Left ventricle myocardium superior (tissue), 1 donor: Measurements from ENCODE around the gene KLHL20. TPM values are rescaled to one million over a fixed set of nuclear protein-coding genes. Genes with fewer than 3 reads are reported as not detected.
"Not testable (repeated sequence)": the region's sequence is repeated elsewhere in the genome, so short reads cannot be mapped to it uniquely, and the experiment has no call there.

Source experiments
- ATAC-seq: fragments of 200-7000 bp; cut with Tn5 transposase; one replicate; pipeline ENCODE4 v1.9.1; 2020; ENCODE audit warnings: mild to moderate bottlenecking, moderate library complexity
- DNase-seq: peaks from one replicate; pipeline ENCODE4 v3.0.0-alpha.2; 2020
- intact Hi-C: fragments of 100-400 bp; cut with micrococcal nuclease; formaldehyde crosslinking; loops from one replicate; pipeline ENCODE4 v1.11.0; 2022
- total RNA-seq: library from RNA; stranded (reverse); fragmentation: NEBNext Ultra II Directional; extraction: Animal tissue kit (Norgen Biotek cat#: 25700); gene quantifications from one replicate; pipeline ENCODE4 v1.2.1, GENCODE V29; 2021
- donor health status: DM: no; HTN: yes; CAD: no; lungs with severe emphysema.

KLHL20 gene
- total RNA-seq, 1 donor from 2014 or later = 16.4 TPM

DNA sequence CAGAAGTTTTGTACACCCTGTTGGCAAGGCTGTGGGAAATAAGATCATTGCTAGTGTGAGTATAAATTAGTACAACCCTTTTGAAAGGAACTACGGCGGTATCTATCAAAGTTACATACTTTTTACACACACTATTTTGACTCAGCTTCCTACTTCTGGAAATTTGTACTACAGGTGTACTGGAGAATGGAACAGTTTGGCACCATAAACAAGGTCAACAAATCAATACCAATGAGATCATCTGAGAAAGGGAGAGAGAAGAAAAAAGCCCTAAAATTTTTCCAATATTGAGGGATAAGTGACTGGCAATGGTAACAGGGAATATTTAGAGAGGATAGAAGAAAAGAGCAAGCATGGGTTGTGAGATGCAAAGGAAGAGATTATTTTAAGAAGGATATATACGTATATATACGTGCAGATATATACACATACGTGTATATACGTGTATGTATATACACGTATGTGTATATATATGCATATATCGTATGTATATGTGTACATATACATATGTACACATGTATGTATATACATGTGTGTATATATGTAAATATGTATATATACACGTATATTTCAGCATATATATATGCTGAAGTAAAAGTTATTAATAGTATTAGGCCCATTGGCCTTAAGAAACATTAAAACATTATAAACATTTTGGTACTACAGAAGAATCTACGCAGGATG is 27.6 kb downstream of the KLHL20 start:
- ATAC-seq (no peak), DNase-seq (no peak)
- intact Hi-C loops = no loop called here

GRCh38 chr1:173744651-173745050 is 29.9 kb downstream of the KLHL20 start:
- ATAC-seq = no peak
- no peak for DNase-seq

DNA sequence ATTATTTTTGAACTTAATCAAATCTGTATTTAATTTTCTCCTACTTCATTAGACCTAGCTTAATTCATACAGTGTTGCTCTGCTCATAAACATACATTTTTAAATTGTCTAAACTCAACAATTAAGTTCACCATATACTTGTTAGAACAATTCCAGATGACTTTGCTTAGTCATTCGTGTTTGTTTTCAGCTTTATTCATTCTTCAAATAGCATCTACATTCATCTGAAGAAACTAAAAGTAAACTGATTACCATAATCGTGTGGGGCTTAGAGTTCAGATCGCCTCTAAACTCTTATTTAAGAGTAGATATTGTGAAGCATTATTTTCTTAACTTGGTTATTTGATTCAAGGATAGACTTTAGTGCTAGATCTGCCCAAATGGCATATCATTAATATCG is 34.4 kb downstream of the KLHL20 start:
- ATAC-seq (no peak), DNase-seq (no peak)
- intact Hi-C loops = no loop called here

More at GRCh38 chr1:173744651-173745050, 29.9 kb downstream of the KLHL20 start:
- intact Hi-C loops = no loop called here

GRCh38 chr1:173753830-173754229 is 39.0 kb downstream of the KLHL20 start:
- ATAC-seq (no peak), DNase-seq (no peak)
- intact Hi-C loops = no loop called here

GRCh38 chr1:173757666-173758065 is 42.9 kb downstream of the KLHL20 start:
- DNase-seq = no peak
- intact Hi-C loops = no loop called here
- no peak for ATAC-seq

GRCh38 chr1:173758110-173758509 is 43.3 kb downstream of the KLHL20 start:
- ATAC-seq = no peak
- DNase-seq = no peak
- intact Hi-C loops = no loop called here

GRCh38 chr1:173758980-173759379 is 44.2 kb downstream of the KLHL20 start:
- intact Hi-C loops = no loop called here

GRCh38 chr1:173764331-173764730 is 49.5 kb downstream of the KLHL20 start:
- DNase-seq, intact Hi-C loops, ATAC-seq: not testable (repeated sequence)

More at GRCh38 chr1:173758980-173759379, 44.2 kb downstream of the KLHL20 start:
- DNase-seq (no peak), ATAC-seq (no peak)

DNA sequence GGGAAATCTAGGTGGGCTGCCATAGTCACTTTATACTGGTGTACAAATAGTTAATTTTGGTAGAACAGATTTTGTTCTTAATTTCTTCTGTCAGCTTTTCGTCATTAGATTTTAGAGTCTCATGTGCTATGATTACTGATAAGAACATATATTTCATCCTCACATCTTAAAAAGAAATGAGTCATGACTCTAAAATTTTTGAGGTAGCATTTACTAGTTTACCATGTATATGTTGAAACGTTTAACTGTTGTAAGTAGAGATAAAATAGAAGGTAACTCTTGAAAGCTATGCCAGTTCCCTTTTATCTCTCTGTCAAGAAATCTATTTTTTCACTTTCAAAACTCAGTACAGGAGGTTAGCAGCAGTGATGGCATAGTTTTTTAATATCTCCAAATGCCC is 53.4 kb downstream of the KLHL20 start:
- DNase-seq (no peak), ATAC-seq (no peak)
- intact Hi-C loops = no loop called here

DNA sequence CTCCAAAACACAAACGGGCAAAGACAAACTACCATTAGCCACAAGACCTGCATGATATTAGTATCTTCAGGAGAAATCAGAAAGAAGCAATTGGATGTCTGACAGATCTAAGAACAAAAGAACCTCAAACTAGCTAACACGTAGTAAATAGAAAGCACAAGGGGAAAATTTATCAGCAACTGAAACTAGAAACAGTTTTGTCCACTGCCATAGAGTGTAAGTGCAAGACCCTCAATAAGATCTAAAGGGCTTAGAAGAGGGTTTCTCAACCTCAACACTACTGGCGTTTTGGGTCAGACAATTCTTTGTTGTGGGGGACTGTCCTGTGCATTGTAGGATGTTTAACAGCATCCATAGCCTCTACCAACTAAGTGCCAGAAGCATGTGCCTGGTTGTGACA is 54.0 kb downstream of the KLHL20 start:
- no peak for DNase-seq
- intact Hi-C loops = no loop called here
- ATAC-seq = no peak

- ATAC-seq, DNase-seq, intact Hi-C loops: not testable (repeated sequence)
Observed at GRCh38 chr1:173770330-173770729, 55.5 kb downstream of the KLHL20 start.

GRCh38 chr1:173771560-173771959 is 56.8 kb downstream of the KLHL20 start:
- intact Hi-C loops = no loop called here
- DNase-seq (no peak), ATAC-seq (no peak)

DNA sequence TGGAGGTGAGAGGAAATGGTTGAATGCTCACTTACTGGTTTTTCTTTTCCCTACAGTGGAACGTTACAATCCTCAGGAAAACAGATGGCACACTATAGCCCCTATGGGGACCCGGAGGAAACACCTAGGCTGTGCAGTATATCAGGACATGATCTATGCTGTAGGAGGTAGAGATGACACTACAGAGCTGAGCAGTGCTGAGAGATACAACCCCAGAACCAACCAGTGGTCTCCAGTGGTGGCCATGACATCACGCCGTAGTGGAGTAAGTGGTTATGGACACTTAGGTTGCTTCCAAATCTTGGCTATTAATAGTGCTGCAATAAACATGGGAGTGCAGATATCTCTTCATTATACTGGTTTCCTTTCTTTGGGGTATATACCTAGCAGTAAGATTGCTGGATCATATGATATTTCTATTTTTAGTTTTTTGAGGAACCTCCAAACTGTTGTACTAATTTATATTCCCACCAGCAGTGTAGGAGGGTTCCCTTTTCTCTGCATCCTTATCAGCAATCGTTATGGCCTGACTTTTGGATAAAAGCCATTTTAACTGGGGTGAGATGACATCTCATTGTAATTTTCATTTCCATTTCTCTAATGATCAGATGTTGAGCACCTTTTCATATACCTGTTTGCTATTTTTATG is 60.9 kb downstream of the KLHL20 start:
- intact Hi-C loops = no loop called here
- ATAC-seq = no peak
- no peak for DNase-seq

- ATAC-seq (no peak), DNase-seq (no peak)
- intact Hi-C loops = no loop called here
Observed at GRCh38 chr1:173779936-173780335, 65.2 kb downstream of the KLHL20 start.

DNA sequence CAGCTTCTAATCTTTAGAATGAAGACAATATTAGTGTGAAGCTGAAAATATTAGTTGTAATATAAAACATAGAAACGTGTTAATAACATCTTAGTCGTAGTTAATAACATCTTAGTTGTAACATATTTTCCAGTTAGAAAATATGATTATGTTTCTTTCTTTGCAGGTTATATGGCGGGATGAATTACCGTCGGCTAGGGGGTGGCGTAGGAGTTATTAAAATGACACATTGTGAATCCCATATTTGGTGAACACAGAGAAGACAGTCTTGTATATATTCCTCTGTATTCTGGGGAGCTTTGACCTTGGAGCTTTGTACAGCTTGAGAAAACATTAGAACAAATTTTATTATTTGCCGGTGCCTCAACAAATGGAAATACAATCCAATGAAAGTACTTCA is 70.2 kb downstream of the KLHL20 start:
- DNase-seq (no peak), ATAC-seq (no peak)
- intact Hi-C loops = no loop called here

DNA sequence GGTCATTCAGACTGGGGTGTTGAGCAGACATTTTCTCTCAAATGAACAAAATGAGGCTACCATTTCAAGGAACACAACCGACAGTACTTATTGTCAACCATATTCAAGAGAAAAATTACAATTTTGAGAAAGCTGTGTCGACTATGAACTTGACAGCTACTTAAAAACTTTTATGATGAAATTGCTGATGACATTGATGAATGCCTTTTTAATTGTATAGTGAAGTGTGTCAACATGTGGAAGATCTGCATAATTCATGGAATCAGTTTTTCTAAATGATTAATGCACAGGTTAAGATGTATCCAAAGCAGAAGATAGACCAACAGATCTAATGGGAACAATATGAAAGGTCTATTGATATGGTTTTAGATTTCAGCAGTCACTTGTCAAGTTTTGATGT is 75.1 kb downstream of the KLHL20 start:
- no peak for ATAC-seq
- intact Hi-C loops = no loop called here
- DNase-seq = no peak

DNA sequence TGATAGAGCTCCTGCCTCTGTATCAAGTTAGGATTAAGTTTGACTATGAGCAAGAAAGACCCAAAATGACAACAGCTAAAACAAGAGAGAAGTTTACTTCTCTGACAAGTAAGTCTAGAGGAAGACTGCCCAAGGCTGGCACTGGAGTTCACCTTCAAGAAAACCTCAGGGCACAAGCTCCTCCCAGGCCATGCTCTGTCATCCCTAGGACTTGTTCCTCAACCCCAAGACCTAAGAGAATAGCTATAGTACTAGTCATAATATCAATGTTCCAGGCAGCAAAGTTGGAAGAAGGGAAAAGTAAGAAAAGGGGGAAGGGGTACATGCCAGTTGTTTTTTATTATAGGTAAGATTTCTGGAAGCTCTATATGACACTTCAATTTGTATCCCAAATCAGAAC is 83.3 kb downstream of the KLHL20 start:
- no peak for DNase-seq
- ATAC-seq = no peak
- intact Hi-C loops = no loop called here

DNA sequence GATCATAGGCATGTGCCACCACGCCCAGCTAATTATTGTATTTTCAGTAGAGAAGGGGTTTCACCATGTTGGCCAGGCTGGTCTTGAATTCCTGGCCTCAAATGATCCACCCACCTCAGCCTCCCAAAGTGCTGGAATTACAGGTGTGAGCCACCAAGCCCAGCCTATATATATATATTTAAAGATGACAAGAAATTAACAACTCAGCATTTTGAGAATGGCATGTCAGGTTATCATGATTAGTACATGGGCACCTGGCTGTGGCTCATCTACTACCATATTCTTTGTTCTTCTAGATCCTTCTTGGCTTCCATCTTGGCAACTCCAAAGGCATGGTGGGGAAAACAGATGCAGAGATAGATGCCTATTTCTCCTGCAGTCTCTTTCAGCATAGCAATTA is 85.2 kb downstream of the KLHL20 start:
- DNase-seq, ATAC-seq, intact Hi-C loops: not testable (repeated sequence)

- no peak for ATAC-seq
Observed at GRCh38 chr1:173802961-173803360, 88.2 kb downstream of the KLHL20 start.

DNA sequence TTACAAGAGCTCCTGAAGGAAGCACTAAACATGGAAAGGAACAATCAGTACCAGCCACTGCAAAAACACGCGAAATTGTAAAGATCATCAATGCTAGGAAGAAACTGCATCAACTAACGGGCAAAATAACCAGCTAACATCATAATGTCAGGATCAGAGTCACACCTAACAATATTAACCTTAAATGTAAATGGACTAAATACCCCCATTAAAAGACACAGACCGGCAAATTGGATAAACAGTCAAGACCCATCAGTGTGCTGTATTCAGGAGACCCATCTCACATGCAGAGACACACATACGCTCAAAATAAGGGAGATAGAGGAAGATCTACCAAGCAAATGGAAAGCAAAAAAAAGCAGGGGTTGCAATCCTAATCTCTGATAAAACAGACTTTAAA is 98.9 kb downstream of the KLHL20 start:
- ATAC-seq, DNase-seq, intact Hi-C loops: not testable (repeated sequence)

More at GRCh38 chr1:173802961-173803360, 88.2 kb downstream of the KLHL20 start:
- DNase-seq = no peak
- intact Hi-C loops = no loop called here

DNA sequence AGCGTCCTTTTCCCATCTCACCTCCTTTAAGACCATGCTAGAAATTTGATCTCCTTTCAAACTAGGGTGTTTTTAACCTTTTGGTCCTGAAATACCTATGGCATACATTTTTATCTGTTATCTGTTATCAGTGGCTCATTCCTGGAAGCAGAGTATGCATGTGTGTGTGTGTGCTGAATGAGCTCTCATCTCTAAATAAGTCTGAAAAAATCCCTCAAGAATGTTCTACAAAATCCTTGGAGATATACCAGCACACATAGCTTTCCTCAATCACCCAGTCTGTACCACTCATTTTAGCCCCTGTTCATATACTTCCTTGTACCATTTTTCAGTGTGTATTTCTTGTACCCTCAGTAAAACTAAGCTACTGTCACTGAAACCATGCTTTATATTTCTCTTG is 103.7 kb downstream of the KLHL20 start:
- intact Hi-C loops = no loop called here
- DNase-seq (no peak), ATAC-seq (no peak)
